Neutrophil (primary cell): Measurements from ENCODE around the gene TMEM242.
A peak's percentile ranks its signal among the peaks of the same experiment; 100 is the strongest.

ENCODE experiments used
- H3K27ac ChIP-seq: fragments of 200-600 bp; sonication (generic); 2 replicates; pipeline ENCODE4 v1.5.1; 2016; ENCODE audit warnings: mild to moderate bottlenecking, moderate library complexity
- H3K27me3 ChIP-seq: fragments of 200-600 bp; sonication (generic); 2 replicates; pipeline ENCODE4 v1.6.0; 2016; ENCODE audit warnings: mild to moderate bottlenecking
- H3K36me3 ChIP-seq: fragments of 200-600 bp; sonication (generic); 2 replicates; pipeline ENCODE4 v1.5.1; 2017
- H3K4me1 ChIP-seq, 2 experiments: fragments of 200-600 bp in 1 of 2; sonication (generic) in 1 of 2; 1 replicate in 1 of 2; 2 replicates in 1 of 2; pipeline versions ENCODE4 v1.5.1 to v1.6.1; 2013 to 2016; ENCODE audit warnings: low read depth in 1 of 2, low read length in 1 of 2, mild to moderate bottlenecking in 1 of 2, moderate library complexity in 1 of 2; ENCODE audit not compliant: control insufficient read depth in 1 of 2, insufficient read depth in 1 of 2
- H3K4me3 ChIP-seq, 2 experiments: fragments of 200-600 bp in 1 of 2; sonication (generic) in 1 of 2; 1 replicate in 1 of 2; 2 replicates in 1 of 2; pipeline ENCODE4 v1.5.1; 2013 to 2016; ENCODE audit warnings: low read depth in 1 of 2, low read length in 1 of 2, mild to moderate bottlenecking in 1 of 2, moderate library complexity in 1 of 2
- H3K9me3 ChIP-seq: fragments of 200-600 bp; sonication (generic); 2 replicates; pipeline ENCODE4 v1.5.1; 2016
- TF ChIP-seq, protein P1 (sequence below): fragments of 200-600 bp; sonication (generic); IDR thresholded peaks from 2 replicates; pipeline ENCODE4 v1.5.1; 2016; ENCODE audit warnings: antibody characterized with exemption

Gene TMEM242

DNA sequence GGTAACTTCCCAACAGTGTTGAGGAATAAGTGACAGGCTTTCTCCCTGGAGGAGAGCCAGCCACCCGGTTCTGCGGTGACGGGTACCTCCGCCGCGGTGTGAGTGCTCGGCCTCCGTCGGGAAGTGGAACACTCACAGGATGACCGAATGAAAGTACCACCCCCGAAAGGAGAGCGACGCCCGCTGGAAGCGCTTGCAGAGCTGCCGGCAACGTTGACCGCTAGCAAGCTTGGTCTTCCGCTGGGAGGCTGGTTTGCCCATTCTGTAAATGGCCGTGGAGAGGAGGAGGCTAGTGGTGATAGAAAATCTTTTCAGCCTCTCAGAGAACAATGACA, 614 bp upstream of the TMEM242 start:
- Histone ChIP-seq H3K27ac (peak overlapping the region; percentile 80), H3K9me3 (no peaks in the 10 kb centered on the region), H3K4me3 (peak overlapping the region; percentile 71 to 77), H3K4me1 (peaks cover 6 to 14% of the 10 kb centered on the region in 2 experiments), H3K27me3 (peaks cover 38% of the 10 kb centered on the region), H3K36me3 (no peaks in the 10 kb centered on the region)
- TF ChIP-seq, protein P1, sequence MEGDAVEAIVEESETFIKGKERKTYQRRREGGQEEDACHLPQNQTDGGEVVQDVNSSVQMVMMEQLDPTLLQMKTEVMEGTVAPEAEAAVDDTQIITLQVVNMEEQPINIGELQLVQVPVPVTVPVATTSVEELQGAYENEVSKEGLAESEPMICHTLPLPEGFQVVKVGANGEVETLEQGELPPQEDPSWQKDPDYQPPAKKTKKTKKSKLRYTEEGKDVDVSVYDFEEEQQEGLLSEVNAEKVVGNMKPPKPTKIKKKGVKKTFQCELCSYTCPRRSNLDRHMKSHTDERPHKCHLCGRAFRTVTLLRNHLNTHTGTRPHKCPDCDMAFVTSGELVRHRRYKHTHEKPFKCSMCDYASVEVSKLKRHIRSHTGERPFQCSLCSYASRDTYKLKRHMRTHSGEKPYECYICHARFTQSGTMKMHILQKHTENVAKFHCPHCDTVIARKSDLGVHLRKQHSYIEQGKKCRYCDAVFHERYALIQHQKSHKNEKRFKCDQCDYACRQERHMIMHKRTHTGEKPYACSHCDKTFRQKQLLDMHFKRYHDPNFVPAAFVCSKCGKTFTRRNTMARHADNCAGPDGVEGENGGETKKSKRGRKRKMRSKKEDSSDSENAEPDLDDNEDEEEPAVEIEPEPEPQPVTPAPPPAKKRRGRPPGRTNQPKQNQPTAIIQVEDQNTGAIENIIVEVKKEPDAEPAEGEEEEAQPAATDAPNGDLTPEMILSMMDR: no peak

- Histone ChIP-seq H3K36me3 (no peaks in the 10 kb centered on the region), H3K4me3 (peak overlapping the region; percentile 71 to 77), H3K27ac (peak overlapping the region; percentile 80), H3K9me3 (no peaks in the 10 kb centered on the region), H3K27me3 (peaks cover 27% of the 10 kb centered on the region), H3K4me1 (peaks cover 6 to 14% of the 10 kb centered on the region in 2 experiments)
- TF ChIP-seq, protein P1: no peak
Measured at GRCh38 chr6:157322792-157323254, 496 bp downstream of the TMEM242 start.

DNA sequence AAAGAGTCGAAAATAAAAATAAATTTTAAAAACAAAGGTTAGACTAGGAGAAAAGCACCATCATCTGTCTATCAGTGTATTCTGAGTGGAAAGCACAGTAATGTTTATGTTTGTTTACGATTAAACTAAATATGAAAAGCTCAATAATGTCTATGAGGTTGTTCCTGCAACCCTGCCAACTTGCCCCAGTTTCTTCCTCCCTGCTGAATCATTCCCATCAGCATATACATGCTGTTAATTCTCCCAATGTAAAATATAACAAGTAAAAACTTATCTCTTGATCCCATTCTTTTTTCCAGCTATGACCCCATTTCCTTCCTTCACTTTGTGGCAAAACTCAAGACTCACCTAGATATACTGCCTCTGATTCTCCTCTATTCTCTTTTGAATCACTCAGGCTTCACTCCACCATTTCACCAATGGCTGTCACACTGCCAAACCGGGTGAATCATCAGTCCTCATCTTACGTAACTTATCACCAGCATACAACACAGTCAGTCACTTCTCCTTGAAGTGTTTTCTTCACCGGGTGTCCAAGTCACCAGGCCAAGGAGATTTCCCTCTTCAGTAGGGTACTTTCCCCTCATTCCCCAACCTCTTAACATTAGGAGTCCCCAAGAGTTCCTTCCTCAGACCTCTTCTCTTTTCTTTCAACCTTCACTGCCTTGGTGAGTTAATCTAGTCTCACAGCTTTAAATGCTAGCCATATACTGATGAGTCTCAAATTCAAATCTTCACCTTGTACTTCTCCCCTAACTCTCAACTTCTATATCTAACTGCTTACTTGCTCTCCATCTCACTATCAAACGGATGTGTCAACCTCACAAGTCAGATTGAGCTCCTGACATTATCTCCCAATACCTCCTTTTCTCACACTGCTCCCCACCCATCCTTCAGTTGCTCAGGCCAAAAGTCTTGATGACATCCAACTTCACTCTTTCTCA, 6.2 kb downstream of the TMEM242 start:
- TF ChIP-seq, protein P1: no peak
- peak overlapping the region; percentile 43 for H3K27ac ChIP-seq
- H3K4me1 ChIP-seq: peaks cover 0 to 12% of the 10 kb centered on the region in 2 experiments
- peaks cover 17% of the 10 kb centered on the region for H3K36me3 ChIP-seq
- no peaks in the 10 kb centered on the region for H3K27me3 ChIP-seq
- H3K9me3 ChIP-seq: no peaks in the 10 kb centered on the region
- no peak overlapping the region for H3K4me3 ChIP-seq

GRCh38 chr6:157314705-157315321, 8.5 kb downstream of the TMEM242 start:
- Histone ChIP-seq H3K36me3 (peaks cover 17% of the 10 kb centered on the region), H3K27ac (no peak overlapping the region)
- TF ChIP-seq, protein P1: no peak

DNA sequence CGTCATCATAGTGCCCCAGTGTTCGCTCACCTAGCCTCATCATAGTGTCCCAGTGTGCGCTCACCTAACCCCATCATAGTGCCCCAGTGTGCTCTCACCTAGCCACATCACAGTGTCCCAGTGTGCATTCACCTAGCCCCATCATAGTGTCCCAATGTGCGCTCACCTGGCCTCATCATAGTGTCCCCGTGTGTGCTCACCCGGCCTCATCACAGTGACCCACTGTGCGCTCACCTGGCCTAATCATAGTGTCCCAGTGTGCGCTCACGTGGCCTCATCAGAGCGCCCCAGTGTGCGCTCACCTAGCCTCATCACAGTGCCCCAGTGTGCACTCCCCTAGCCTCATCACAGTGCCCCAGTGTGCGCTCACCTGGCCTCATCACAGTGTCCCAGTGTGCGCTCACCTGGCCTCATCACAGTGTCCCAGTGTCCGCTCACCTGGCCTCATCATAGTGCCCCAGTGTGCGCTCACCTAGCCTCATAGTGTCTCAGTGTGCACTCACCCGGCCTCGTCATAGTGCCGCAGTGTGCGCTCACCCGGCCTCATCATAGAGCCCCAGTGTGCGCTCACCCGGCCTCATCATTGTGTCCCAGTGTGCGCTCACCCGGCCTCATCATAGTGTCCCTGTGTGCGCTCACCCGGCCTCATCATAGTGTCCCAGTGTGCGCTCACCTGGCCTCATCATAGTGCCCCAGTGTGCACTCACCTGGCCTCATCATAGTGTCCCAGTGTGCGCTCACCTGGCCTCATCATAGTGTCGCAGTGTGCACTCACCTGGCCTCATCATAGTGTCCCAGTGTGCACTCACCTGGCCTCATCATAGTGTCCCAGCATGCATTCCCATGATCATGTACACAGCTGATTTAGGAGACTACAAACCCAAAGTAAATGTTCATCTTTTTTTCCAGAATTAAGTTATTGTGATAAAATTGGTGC, 9.5 kb downstream of the TMEM242 start:
- Histone ChIP-seq H3K9me3 (no peaks in the 10 kb centered on the region), H3K36me3 (peaks cover 17% of the 10 kb centered on the region), H3K4me1 (peaks cover 0 to 12% of the 10 kb centered on the region in 2 experiments), H3K4me3 (no peak overlapping the region), H3K27ac (no peak overlapping the region), H3K27me3 (no peaks in the 10 kb centered on the region)
- TF ChIP-seq, protein P1: no peak

More at GRCh38 chr6:157314705-157315321, 8.5 kb downstream of the TMEM242 start:
- Histone ChIP-seq H3K4me1 (peaks cover 0 to 12% of the 10 kb centered on the region in 2 experiments), H3K4me3 (no peak overlapping the region), H3K9me3 (no peaks in the 10 kb centered on the region), H3K27me3 (no peaks in the 10 kb centered on the region)
